ENCODE data around the gene MTPN.

Gene MTPN

DNA sequence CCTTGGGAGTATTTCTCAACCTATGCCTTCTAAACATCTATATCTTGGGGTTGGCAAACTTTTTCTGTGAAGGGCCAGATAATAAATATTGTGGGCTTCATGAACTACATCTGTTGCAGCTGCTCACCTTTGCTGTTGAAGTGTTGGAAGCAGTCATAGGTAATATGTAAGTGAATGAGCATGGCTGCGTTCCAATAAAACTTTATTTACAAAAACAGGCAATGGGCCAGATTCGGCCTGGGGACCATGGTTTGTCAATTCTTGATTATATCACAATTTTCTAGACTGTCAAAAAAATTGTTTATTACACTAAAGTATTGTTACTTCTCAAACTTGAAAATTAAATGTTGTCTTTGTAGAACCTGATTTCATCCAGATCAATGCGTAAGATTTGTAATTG lies 54.9 kb downstream of the MTPN start:
- no peak for FAIRE-seq

DNA sequence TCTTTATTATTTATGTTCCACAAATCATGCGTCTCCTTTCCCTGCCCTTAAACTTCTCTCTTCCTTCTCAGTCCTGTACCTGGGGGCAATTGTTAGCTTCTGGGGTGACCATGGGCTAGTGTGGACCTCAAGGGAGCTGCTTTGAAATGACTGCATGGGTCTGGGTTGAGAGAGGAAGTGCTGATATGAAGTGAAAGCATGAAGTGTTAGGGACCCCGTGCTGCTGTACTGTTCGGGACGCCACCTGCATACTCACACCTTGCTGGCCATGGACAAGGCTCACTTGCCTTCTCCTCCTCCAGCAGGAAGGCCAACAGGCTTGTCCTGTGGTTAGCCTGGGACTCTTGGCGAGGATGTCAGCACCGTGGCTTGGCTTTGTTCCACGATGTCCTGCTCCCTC lies 56.7 kb downstream of the MTPN start:
- FAIRE-seq, result no peak

DNA sequence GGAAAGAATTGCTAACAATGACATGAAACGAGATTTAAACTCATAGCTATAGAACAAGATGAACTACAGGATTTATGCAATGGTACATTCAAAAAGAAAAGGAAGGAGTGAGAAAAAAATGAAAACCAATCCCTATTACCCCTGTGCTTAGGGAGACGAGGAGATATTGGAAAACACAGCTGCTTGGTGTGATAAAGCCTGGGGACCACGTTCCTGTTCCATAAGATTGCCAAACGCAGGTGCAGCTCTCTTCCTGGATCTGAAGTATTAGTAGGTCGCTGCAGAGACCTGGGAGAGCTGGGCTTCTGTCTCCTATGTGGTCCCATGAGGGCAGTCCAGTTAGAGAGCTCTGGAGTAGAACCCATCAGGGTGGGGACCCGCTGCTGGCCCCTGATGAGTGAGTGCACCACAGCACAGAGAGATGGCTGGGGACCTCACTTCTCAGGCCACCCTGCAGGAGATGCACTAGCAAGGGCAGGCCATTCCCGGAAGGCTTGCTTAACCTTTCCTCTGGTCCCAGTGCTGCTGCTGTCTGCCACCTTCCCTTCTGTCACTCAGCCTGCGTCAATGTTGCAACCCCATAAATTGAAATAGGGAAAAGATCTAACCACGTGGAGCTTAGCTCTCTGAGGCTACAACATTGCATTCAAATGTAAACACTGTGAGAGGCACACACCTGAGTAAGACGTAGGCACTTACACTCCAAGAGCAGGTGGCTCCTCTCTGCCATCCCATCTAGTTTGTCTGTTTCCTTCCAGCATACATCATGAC lies 57.9 kb downstream of the MTPN start:
- no peak for FAIRE-seq

DNA sequence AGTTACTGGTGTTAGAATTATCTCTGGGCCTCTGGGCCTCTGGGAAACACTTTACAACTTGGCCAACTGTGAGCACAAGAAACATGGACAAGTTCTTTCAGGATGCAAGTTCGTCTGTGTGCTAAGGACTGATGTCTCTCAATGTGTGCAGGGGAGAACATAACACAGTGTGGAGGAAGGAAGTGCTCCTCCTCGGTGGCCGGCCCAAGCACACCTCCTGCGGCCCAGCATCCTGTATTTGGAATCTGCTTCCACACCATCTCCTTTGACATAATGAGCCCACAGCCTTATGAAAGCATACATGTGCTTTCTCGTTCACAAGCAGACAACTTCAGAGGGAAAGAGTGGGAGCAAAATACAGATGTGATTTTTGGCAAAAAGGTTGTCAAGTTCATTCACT lies 59.0 kb downstream of the MTPN start:
- FAIRE-seq, result no peak

DNA sequence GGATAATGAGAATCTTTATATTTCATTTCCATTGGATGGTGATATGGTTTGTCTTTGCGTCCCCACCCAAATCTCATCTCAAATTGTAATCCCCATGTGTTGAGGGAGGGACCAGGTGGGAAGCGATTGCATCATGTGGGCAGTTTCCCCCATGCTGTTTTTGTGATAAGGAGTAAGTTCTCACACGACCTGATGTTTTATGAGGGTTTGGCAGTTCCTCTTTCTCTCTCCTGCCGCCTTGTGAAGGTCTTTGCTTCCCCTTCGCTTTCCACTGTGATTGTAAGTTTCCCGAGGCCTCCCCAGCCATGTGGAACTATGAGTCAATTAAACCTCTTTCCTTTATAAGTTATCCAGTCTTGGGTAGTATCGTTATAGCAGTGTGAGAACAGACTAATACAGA lies 59.4 kb downstream of the MTPN start:
- no peak for FAIRE-seq

DNA sequence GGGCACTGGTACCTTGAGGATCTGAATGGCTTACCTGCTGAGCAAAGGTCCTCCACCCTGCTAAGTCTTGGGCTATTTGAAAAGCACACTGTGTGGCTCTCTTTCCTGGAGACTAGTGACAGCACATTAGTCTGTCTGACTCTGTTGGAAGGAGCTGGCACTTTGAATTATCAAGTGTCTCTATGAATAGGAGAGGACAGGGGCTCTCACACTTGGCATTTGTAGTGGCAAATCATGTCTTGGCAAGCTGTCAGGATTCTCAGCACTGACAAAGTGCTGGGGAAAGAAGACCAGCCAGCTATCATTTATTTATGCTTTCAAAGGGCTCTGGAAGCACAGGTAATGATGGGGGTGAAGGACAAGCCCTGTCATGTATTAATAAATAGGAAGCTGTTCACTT lies 62.8 kb downstream of the MTPN start:
- no peak for FAIRE-seq

DNA sequence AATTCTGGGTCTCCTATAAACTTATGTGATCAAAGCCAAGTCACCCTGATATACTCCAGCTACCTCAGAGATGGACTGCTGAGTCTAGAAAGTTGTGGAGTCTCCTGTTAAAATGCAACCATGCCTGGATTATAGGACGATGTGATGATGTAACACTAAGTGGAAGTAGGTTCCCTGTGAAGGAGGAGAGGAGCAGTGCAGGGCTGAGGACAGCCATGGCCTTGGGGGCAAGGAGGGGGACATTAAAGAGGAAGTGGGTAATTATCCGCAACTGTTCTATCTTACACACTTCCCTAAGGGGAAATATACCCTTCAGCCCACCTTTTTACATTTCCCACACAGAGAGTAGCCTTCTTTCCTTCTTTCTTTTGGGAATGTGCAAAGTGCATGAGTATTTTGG lies 63.8 kb downstream of the MTPN start:
- FAIRE-seq, result no peak

DNA sequence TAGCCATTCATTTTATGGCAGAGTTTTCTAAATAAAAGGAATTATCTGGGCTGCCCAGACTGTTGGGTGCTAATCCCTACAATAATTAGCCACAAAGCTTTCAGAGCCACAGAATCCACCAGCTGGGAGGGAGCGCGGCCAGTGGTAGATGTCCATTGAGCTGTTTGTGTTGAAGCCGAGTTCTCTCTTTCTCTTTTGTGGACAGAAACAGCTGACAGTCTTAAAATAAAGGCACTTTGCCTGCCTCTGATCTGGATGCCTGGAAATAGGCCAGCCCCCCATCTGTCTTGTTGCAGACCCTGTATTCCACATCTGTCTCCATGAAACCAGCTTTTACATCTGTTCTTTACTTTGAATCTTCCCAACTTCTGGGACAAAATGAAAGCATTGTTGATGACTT lies 66.1 kb downstream of the MTPN start:
- no peak for FAIRE-seq

DNA sequence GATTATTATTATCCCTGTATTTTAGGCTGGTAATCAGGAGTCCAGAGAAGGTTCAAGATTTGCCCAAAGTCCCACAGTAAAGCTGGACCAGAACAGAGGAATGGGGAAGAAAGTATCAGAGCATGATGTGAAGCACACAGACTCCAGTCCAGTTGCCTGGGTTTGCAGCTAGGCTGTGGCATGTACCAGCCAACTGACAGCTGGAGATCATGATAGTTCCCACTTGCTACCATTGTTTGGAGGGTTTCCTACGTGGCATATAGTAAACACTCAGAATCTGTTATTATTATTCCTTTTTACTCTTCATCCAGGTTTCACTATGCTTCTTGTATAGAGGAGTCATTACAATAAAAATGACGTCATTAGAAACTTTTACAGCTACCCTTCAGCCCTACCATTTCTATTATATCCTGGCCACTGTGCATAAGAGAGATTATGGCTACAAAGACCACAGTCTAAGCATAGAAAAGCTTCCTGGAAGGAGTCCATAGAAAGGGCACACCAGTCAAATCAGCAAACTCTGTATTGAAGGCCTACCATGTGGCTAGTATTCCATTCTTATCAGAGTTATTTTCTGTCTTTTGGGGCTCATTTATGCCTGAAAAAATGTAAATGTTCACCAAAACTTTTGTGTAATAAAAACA lies 66.6 kb downstream of the MTPN start:
- FAIRE-seq, result no peak

DNA sequence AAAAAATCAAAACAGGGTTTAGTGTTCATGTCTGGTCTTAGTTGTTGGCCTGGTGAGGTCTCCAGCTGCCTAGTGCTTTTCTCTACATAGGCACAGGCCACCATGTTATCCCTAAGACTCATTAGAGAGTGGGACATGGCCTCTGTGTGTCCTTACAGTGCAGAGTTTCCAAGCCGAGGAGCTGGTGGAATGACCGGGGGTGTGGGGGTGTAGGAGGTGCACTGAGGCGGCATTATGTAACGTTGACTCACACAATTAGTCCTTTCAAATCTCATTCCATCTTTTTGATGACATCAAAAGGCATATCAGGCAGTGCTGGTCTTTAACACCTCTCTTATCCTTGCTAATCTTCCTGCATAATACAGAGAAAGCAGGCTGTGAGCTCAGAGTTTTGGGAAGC lies 71.3 kb downstream of the MTPN start:
- FAIRE-seq, result no peak

DNA sequence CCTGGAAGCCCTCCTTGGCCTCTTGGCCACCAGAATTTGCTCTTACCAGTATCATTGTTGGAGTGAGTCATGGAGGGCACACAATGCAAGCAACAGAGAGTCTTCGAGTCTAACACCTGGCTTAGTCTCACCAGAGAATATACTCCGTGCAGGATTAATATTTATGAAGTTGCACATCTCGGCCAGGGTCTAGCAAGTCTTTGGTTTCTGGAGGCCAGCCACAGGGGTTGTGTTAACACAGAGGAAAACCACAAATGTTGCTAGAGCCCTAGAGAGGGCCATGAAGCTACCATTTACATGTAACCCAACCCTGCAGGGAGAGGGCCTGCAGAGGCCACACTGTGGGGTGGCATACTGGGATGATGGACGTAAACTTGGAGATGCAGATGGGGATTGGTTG lies 71.8 kb downstream of the MTPN start:
- no peak for FAIRE-seq

DNA sequence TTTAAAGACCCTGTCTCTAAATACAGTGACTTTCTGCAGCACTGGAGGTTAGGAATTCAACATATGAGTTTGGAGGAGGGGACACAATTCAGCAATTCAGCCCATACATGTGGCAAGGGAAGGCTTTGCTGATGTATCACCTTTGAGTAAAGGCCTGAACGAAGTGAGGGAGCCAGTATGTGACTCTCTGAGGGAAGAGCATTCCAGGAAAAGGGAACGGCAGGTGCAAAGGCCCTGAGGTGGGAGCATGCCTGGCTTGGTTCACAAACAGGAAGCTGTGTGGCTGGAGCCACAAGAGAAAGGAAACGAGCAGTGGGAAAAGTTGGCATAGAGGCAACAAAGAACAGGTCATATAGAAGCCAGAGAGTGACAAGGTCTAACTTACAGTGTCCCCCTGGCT lies 72.9 kb downstream of the MTPN start:
- FAIRE-seq, result no peak

DNA sequence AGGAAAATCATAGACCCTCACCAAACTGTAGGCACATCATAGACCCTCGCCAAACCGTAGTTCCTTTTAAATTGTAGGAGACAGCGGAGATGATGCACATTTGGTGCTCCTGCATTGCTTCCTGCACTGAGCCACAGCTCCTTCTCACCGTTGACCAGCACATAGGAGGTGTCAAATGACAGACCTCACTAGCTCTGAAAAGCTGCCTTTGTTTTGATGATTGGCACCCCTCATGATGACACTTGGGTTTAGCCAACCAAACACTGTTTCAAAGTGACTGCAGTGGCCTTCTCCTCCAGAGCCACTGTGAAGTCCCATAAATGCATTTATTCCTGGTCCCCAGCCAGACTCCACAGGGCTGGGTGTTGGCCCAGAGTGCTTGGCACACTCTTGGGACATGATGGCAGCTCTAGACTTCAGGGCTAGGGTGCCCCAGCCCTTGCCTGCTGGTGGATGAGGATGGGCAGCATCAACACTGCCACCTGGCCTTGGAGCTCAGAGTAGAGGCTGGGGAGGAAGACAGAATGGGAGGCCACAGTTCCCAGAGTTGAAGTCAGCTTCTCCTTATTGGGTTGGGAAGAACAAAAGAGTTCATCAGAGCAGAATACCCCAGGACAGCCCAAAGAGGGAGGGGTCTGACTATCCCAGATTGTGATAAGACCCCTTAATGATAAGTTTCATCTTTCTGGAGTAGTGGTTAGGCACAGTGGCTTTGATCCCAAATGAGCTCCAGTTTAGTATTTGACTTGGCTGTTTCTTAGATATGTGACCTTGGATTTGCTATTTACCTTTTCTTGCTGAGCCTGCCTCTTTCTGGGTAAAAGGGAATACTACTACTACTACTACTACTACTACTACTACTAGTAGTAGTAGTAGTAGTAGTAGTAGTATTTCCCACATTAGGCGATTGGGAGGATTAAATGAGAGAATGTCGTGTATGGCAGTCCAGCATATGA lies 75.3 kb downstream of the MTPN start:
- no peak for FAIRE-seq

DNA sequence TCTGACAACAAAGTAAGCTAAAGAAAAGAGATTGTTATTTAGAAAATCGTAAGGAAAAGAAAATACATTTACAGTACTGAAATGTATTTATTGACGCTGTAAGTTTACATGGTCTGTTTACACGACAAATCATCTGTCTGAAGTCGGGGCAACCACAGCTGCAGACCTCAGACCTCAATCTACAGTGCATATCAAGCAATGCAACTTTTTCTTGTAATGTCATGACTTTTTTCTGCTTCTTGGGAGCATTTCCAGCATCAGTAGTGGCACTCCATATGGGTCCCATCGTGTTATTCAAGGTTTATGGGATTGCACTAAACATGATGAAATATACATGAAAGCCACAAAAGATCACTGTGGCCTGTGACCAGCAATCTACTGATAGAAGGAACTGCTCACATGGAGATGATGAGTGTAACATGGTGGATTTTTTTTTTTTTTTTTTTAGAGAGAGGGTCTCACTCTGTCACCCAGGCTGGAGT lies 77.1 kb downstream of the MTPN start:
- no peak for FAIRE-seq

DNA sequence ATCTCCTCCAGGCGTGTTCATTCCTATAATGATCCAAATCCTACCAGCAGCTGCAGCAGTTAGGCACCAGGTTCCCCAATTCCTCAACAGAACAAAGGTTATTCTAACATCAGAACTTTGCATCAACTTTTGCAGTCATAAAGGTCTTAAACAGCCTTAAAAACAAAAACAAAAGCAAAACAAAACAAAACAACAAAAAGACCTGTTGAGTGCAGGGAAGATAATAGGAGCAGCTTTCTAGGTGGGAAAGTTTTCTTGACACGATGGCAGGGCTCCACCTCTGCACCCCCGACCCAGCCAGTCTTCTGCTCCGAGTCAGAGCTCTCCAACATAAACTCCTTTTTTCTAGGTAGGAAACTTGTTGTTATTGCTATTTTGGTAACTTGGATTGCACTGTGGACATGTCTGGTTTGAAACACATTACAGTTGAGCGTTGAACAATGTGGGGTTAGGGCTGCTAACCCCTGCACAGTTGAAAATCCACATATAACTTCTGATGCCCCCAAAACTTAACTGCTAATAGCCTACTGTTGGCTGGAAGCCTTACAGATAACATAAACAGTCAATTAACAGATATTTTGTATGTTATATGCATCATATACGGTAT lies 77.6 kb downstream of the MTPN start:
- FAIRE-seq, result no peak

DNA sequence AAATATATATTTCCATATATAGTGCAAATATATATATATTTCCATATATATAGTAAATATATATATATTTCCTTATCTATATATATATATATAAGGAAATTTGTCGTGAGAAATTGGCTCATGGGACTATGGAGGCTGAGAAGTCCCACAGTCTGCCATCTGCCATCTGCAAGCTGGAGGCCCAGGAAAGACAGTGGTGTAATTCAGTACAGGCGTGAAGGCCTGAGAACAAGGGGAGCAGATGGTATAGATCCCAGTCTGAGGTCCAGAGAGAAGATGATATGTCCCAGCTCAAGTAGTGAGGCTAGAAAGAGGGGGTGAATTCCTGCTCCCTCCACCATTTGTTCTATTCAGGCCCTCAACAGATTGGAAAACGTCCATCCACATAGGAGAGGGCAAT lies 78.9 kb downstream of the MTPN start:
- no peak for FAIRE-seq

DNA sequence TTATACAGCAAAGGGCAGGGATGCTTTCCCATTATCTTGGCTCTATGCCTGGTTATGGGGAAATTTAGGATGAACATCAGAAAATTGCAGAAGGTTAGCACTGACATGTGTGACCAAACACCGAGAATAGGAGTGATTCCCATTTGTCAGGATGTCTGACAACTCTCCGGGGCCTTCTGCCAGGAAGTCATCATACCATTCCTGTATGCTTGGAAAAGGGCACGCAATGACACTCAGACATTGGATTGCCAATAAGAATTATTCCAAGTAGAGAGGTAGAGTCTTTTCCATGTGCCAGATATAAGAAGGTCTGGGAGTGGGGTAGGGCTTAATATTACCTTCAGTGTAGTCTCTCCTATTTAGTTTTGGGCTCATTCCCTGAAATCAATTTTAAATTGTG lies 82.3 kb downstream of the MTPN start:
- no peak for FAIRE-seq

DNA sequence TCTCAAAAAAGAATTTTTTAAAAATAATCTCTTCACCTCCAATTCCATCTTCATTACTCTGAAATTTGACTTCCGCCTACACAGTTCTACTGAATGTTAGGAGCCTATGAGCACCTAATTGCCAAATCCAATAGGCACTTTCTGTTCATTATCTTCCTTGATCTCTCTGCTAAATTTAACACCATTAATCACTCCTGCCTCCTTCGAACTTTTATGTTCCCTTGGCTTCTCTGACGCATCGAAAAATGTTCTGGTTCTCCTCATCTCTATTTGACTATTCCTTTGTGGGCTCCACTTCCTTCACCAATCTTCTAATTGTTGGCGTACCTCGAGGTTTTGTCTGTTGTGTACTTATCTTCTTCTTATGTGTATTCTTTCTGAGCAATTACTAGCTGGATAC lies 87.3 kb downstream of the MTPN start:
- FAIRE-seq, result no peak

DNA sequence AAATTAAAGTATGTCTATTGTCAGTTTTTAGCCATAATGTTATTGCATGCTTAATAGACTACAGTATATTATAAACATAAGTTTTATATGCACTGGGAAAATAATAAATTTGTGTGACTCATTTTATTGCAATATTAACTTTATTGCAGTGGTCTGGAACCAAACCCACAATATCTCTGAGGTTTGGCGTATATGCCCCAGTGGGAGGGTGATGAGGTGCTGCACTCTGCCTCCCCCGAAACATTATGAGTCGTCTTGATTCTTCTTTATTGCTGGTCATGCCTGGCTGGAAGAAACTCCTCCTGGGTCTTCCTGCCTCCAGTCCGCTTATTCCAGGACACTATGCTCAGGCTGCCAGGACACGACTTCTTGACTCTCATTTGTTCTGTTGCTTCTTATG lies 88.4 kb downstream of the MTPN start:
- FAIRE-seq, result no peak

DNA sequence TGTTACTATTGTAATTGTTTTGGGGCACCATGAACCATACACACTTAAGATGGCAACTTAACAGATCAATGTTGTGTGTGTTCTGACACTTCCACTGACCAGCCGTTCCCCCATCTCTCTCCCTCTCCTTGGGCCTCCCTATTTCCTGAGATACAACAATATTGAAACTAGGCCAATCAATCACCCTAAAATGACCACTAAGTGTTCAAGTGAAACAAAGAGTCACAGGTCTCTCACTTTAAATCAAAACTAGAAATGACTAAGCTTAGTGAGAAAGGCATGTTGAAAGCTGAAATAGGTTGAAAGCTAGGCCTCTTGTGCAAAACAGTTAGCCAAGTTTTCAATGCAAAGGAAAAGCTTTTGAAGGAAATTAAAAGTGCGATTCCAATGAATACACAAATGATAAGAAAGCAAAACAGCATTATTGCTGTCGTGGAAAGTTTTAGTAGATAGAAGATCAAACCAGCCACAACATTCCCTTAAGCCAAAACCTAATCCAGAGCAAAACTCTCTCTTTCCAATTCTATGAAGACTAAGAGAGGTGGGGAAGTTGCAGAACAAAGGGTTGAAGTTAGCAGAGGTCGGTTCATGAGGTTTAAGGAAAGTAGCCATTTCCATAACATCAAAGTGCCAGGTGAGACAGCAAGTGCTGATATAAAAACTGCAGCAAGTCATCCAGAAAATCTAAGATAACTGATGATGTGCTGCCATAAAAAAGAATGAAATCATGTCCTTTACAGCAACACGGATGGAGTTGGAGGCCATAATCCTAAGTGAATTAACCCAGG lies 90.6 kb downstream of the MTPN start:
- FAIRE-seq, result no peak

DNA sequence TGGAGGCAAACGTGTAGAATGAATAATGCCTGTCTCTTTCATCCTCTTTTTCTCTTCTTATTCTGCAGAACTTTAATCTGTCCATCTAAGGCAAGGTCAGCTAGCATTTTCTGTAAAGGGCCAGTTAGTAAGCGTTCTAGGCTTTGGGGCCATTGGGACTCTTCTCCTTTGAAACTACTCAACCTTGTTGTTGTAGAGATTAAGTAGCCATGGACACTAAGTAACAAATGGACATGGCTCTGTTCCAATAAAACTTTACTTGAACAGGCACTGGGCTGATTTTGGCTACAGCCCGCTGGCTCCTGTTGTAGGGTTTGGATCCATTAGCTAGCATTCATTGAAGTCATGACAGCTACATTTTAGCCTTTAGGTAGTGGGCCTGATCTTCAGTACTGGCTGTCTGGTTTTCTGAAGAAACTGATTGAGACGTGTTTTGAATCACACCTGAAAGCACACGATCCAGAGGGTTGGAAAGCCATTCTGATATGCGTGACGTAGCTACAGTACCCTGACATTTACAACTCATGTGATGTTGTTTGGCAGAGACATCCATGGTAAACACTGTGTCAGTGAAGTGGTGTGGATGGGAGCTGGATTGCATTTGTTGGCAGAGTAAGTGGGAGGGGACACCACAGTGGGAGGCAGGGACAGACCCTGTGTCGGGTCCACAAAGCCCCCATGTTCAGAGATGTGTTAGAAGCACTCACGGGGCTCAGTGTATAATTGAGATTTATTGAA lies 92.5 kb downstream of the MTPN start:
- FAIRE-seq, result no peak

DNA sequence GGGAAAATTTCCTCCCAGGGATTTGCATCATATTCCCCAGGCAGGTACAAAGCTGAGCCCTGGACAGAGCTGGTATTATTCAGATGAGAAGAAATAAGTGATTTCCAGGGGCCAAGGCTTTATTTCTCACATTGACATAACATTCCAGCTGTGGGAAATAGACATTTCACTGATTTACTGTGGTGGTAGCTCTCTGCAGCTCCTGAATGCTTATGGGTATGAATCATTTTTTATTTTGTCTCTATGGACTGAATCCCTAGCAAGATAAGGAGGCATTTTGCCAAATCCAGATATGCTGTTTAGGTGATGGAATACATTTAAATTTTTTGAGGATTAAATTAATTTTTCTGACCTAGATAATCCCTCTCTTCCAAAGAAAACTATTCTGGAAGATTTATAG lies 97.9 kb downstream of the MTPN start:
- no peak for FAIRE-seq

Measured in TTC549 (cell line).